OCI-LY1 (cell line): Measurements from ENCODE around the gene RABGAP1L.

Source experiments
- EZH2 ChIP-seq: fragments of 200-600 bp; sonication (generic), shearing (Covaris generic); IDR thresholded peaks from 2 replicates; pipeline ENCODE4 v1.8.0; 2017; ENCODE audit warnings: borderline replicate concordance, mixed run types, mild to moderate bottlenecking, antibody characterized with exemption, low read length, moderate library complexity, mixed read lengths
- TF ChIP-seq, protein P1 (sequence below): fragments of 200-600 bp; sonication (generic), shearing (Covaris generic); IDR thresholded peaks from 2 replicates; pipeline ENCODE4 v1.5.1; 2017; ENCODE audit warnings: mild to moderate bottlenecking, antibody characterized with exemption, low read length, moderate library complexity, mixed read lengths

DNA sequence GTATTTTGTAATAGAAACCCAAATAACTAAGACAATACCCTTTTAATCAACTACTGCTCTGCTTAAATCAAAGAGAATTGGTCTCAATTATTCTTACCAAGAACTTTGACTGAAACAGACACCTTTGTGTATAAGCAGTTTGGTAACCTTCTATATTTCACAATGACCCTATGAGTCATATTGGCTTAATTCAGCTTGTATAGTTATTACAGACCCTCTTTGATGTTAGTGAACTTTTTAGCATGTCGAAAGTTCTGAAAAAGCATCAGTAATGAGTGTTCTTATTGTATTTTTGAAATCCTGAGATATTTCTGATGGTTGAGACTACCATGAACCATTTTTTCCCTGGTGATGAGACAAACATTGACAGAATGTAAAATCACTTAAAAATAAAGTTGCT, 43.3 kb upstream of the RABGAP1L start:
- TF ChIP-seq, protein P1, sequence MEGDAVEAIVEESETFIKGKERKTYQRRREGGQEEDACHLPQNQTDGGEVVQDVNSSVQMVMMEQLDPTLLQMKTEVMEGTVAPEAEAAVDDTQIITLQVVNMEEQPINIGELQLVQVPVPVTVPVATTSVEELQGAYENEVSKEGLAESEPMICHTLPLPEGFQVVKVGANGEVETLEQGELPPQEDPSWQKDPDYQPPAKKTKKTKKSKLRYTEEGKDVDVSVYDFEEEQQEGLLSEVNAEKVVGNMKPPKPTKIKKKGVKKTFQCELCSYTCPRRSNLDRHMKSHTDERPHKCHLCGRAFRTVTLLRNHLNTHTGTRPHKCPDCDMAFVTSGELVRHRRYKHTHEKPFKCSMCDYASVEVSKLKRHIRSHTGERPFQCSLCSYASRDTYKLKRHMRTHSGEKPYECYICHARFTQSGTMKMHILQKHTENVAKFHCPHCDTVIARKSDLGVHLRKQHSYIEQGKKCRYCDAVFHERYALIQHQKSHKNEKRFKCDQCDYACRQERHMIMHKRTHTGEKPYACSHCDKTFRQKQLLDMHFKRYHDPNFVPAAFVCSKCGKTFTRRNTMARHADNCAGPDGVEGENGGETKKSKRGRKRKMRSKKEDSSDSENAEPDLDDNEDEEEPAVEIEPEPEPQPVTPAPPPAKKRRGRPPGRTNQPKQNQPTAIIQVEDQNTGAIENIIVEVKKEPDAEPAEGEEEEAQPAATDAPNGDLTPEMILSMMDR: no peak
- no peak for TF ChIP-seq EZH2
